CD14-positive monocyte (primary cell): ENCODE results near the gene NLRC5. TPM values are rescaled to one million over a fixed set of nuclear protein-coding genes. Genes with fewer than 3 reads are reported as not detected.

Experiments used
- DNase-seq, 3 donors: peaks; one replicate each; pipeline ENCODE4 v3.0.0-alpha.2; 2011 to 2022
- H2AFZ ChIP-seq: 2 replicates; pipeline ENCODE4 v1.6.0; 2012; ENCODE audit warnings: mild to moderate bottlenecking, low read depth, low read length, inconsistent platforms; ENCODE audit not compliant: insufficient read depth, poor library complexity, severe bottlenecking
- H3K27ac ChIP-seq, 2 donors: 1 replicate in 1 of 2; 2 replicates in 1 of 2; pipeline ENCODE4 v1.5.1; 2012 to 2013; ENCODE audit warnings: low read length in 2 of 2, control low read depth in 1 of 2, inconsistent platforms in 1 of 2, low read depth in 1 of 2, mild to moderate bottlenecking in 1 of 2
- H3K27me3 ChIP-seq, 2 donors: one replicate each; pipeline versions ENCODE4 v1.6.0 to v1.6.1; 2011 to 2013; ENCODE audit warnings: low read length in 2 of 2; ENCODE audit not compliant: control insufficient read depth in 2 of 2, insufficient read depth in 2 of 2
- H3K36me3 ChIP-seq, 2 donors: replicated peaks in 1 of 2; 1 replicate in 1 of 2; 2 replicates in 1 of 2; pipeline versions ENCODE4 v1.5.1 to v1.6.1; 2012 to 2013; ENCODE audit warnings: low read length in 2 of 2, control low read depth in 1 of 2, inconsistent platforms in 1 of 2, mild to moderate bottlenecking in 1 of 2; ENCODE audit not compliant: insufficient read depth in 2 of 2, control insufficient read depth in 1 of 2
- H3K4me1 ChIP-seq, 2 donors: 1 replicate in 1 of 2; 2 replicates in 1 of 2; pipeline versions ENCODE4 v1.5.1 to v1.6.1; 2012 to 2013; ENCODE audit warnings: low read length in 2 of 2, control low read depth in 1 of 2, inconsistent platforms in 1 of 2, mild to moderate bottlenecking in 1 of 2, moderate library complexity in 1 of 2; ENCODE audit not compliant: insufficient read depth in 2 of 2, control insufficient read depth in 1 of 2
- H3K4me2 ChIP-seq: replicated peaks from 2 replicates; pipeline ENCODE3; 2012; ENCODE audit warnings: low read length, moderate library complexity, mild to moderate bottlenecking; ENCODE audit not compliant: poor library complexity, severe bottlenecking; ENCODE audit errors: extremely low read depth
- H3K4me3 ChIP-seq, 3 experiments: fragments of 200-600 bp in 1 of 3; sonication (generic) in 1 of 3; replicated peaks in 1 of 3; 1 replicate in 2 of 3; 2 replicates in 1 of 3; pipeline ENCODE4 v1.5.1; 2011 to 2013; ENCODE audit warnings: low read length in 3 of 3, mild to moderate bottlenecking in 3 of 3, control low read depth in 2 of 3, low read depth in 2 of 3, inconsistent platforms in 1 of 3, moderate library complexity in 1 of 3
- H3K79me2 ChIP-seq: 2 replicates; pipeline ENCODE4 v1.6.0; 2012; ENCODE audit warnings: mild to moderate bottlenecking, control low read depth, inconsistent platforms, low read length, moderate library complexity; ENCODE audit not compliant: insufficient read depth
- H3K9ac ChIP-seq: 2 replicates; pipeline ENCODE4 v1.6.0; 2017; ENCODE audit warnings: low read length, mild to moderate bottlenecking; ENCODE audit not compliant: insufficient read depth, poor library complexity, severe bottlenecking
- H3K9me3 ChIP-seq, 2 donors: replicated peaks in 1 of 2; 1 replicate in 1 of 2; 2 replicates in 1 of 2; pipeline versions ENCODE4 v1.5.1 to v1.6.1; 2012 to 2013; ENCODE audit warnings: low read length in 2 of 2, control low read depth in 1 of 2; ENCODE audit not compliant: control insufficient read depth in 1 of 2, insufficient read depth in 1 of 2
- H4K20me1 ChIP-seq: 2 replicates; pipeline ENCODE4 v1.6.0; 2012; ENCODE audit warnings: mild to moderate bottlenecking, low read length, control low read depth, moderate library complexity; ENCODE audit not compliant: insufficient read depth
- H3K27ac Mint-ChIP-seq, 7 donors: one replicate each; pipeline ENCODE4 v1.8.0; 2020; ENCODE audit warnings: mild to moderate bottlenecking in 7 of 7, mixed read lengths in 7 of 7, moderate library complexity in 6 of 7, inconsistent platforms in 2 of 7
- H3K27me3 Mint-ChIP-seq, 3 donors: one replicate each; pipeline ENCODE4 v1.8.0; 2021 to 2022; ENCODE audit warnings: low read depth in 3 of 3, mild to moderate bottlenecking in 3 of 3, mixed read lengths in 3 of 3, moderate library complexity in 3 of 3, inconsistent platforms in 1 of 3
- H3K36me3 Mint-ChIP-seq, 2 donors: one replicate each; pipeline ENCODE4 v1.8.0; 2020; ENCODE audit warnings: mixed read lengths in 2 of 2, inconsistent platforms in 1 of 2, mild to moderate bottlenecking in 1 of 2
- H3K4me1 Mint-ChIP-seq: one replicate; pipeline ENCODE4 v1.8.0; 2020; ENCODE audit warnings: mild to moderate bottlenecking, mixed read lengths
- H3K4me3 Mint-ChIP-seq, 2 donors: one replicate each; pipeline ENCODE4 v1.8.0; 2020; ENCODE audit warnings: mild to moderate bottlenecking in 2 of 2, mixed read lengths in 2 of 2, moderate library complexity in 1 of 2
- H3K9me3 Mint-ChIP-seq, 7 donors: one replicate each; pipeline ENCODE4 v1.8.0; 2020 to 2022; ENCODE audit warnings: mixed read lengths in 7 of 7, mild to moderate bottlenecking in 6 of 7, moderate library complexity in 6 of 7, inconsistent platforms in 2 of 7
- WGBS: methylation state at CpG from one replicate; pipeline ENCODE4 v1.1.5; 2013; ENCODE audit warnings: missing lambda C conversion rate; ENCODE audit not compliant: insufficient coverage; 5-methylcytosine and 5-hydroxymethylcytosine counted together
- intact Hi-C, 2 donors: fragments of 100-400 bp; cut with micrococcal nuclease; formaldehyde crosslinking; loops; one replicate each; pipeline versions ENCODE4 v1.15.0 to v1.15.1; 2023
- polyA minus RNA-seq: library from RNA; depleted of rRNA, polyadenylated mRNA; stranded (reverse); fragments of >200 nt; gene quantifications from 2 replicates; pipeline ENCODE4 v1.2.3, GENCODE V29; 2012
- polyA plus RNA-seq, 3 donors: library from polyadenylated mRNA; depleted of rRNA in 1 of 3; unstranded in 2 of 3; stranded (reverse) in 1 of 3; fragments of 300-500 nt in 2 of 3; fragments of >200 nt in 1 of 3; fragmentation: Illumina TruSeq in 2 of 3; gene quantifications; 1 replicate in 2 of 3; 2 replicates in 1 of 3; pipeline ENCODE4 v1.2.3, GENCODE V29; 2012 to 2021
- total RNA-seq, 12 experiments: library from RNA in 1 of 12; stranded (reverse) in 1 of 12; fragments of 120-200 nt in 1 of 12; gene quantifications; one replicate each; pipeline ENCODE4 v1.2.4 and lab custom pipeline; 2013 to 2026; ENCODE audit warnings: mixed read lengths in 6 of 12, inconsistent platforms in 1 of 12
- TF ChIP-seq, protein P1 (sequence below): fragments of 200-600 bp; IDR thresholded peaks from one replicate; pipeline ENCODE4 v1.8.0; 2022; ENCODE audit warnings: antibody characterized with exemption, mild to moderate bottlenecking

Gene NLRC5
- 73.8 TPM for total RNA-seq (2013)
- polyA plus RNA-seq (100 to 1,000 TPM in 1 of 3 donors, 10 to 100 TPM in 2; 10.3 to 171 (median 21.6) TPM), polyA minus RNA-seq (113 and 158 TPM in 2 replicates), total RNA-seq (lab: John Stamatoyannopoulos, UW) (33.6 to 190 (median 109) reads per million in 11 experiments)

- peaks cover 29 to 32% of the 10 kb centered on the region in 2 donors for H3K36me3 Mint-ChIP-seq
- no peaks in the 10 kb centered on the region for H3K27me3 ChIP-seq
- peak; percentile 82 to 86 (median 85) for DNase-seq
- peak within 1 kb of the TSS; percentile 79 to 96 (median 84) for H3K4me3 ChIP-seq
- peak within 1 kb of the TSS; percentile 66 to 93 for H3K27ac ChIP-seq
- peak within 1 kb of the TSS; percentile 90 for H3K4me2 ChIP-seq
- peaks cover 63 to 86% of the 10 kb centered on the region in 2 donors for H3K4me1 ChIP-seq
- H3K27ac Mint-ChIP-seq, result peak within 1 kb of the TSS; percentile 90 to 97 (median 93)
- 3% methylated on average over 54 of the region's 64 CpGs for WGBS
- peak within 1 kb of the TSS; percentile 84 for H2AFZ ChIP-seq
- TF ChIP-seq, protein P1, sequence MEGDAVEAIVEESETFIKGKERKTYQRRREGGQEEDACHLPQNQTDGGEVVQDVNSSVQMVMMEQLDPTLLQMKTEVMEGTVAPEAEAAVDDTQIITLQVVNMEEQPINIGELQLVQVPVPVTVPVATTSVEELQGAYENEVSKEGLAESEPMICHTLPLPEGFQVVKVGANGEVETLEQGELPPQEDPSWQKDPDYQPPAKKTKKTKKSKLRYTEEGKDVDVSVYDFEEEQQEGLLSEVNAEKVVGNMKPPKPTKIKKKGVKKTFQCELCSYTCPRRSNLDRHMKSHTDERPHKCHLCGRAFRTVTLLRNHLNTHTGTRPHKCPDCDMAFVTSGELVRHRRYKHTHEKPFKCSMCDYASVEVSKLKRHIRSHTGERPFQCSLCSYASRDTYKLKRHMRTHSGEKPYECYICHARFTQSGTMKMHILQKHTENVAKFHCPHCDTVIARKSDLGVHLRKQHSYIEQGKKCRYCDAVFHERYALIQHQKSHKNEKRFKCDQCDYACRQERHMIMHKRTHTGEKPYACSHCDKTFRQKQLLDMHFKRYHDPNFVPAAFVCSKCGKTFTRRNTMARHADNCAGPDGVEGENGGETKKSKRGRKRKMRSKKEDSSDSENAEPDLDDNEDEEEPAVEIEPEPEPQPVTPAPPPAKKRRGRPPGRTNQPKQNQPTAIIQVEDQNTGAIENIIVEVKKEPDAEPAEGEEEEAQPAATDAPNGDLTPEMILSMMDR, result no peak
- H3K4me1 Mint-ChIP-seq, result peaks cover 88% of the 10 kb centered on the region
- intact Hi-C loops, result no loop called here
- peak within 1 kb of the TSS; percentile 87 for H3K9ac ChIP-seq
- H3K9me3 ChIP-seq, result no peaks in the 10 kb centered on the region
- H3K79me2 ChIP-seq, result peaks cover 80% of the 10 kb centered on the region
- H3K9me3 Mint-ChIP-seq, result no peaks in the 10 kb centered on the region
- H3K36me3 ChIP-seq, result peaks cover 0 to 7% of the 10 kb centered on the region in 2 donors
- H3K27me3 Mint-ChIP-seq, result peaks cover 0 to 4% (median 0%) of the 10 kb centered on the region in 3 donors
- peak within 1 kb of the TSS; percentile 98 to 99 for H3K4me3 Mint-ChIP-seq
- peaks cover 36% of the 10 kb centered on the region for H4K20me1 ChIP-seq
Measured at GRCh38 chr16:56988948-56989945, at the start of gene NLRC5. NLRC5 (plus strand) TSS chr16:56989557; CDS start chr16:57020713, 31,156 bp downstream.

DNA sequence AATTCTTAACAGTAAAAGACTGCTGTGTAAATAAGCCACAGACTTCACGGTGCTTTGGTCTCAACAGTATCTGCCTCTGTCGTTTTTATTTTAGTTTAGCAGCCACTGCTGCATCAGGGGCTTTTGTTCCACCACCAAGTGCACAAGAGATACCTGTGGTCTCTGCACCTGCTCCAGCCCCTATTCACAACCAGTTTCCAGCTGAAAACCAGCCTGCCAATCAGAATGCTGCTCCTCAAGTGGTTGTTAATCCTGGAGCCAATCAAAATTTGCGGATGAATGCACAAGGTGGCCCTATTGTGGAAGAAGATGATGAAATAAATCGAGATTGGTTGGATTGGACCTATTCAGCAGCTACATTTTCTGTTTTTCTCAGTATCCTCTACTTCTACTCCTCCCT is 49.6 kb upstream of the NLRC5 start:
- H3K4me3 ChIP-seq, result no peak overlapping the region
- no peak overlapping the region for H3K9ac ChIP-seq
- H4K20me1 ChIP-seq, result peaks cover 100% of the 10 kb centered on the region
- TF ChIP-seq, protein P1, result no peak
- no peaks in the 10 kb centered on the region for H3K9me3 ChIP-seq
- no peak overlapping the region for H3K27ac ChIP-seq
- peaks cover 98 to 99% of the 10 kb centered on the region in 2 donors for H3K36me3 ChIP-seq
- H3K9me3 Mint-ChIP-seq, result no peaks in the 10 kb centered on the region
- peaks cover 5 to 12% of the 10 kb centered on the region in 2 donors for H3K4me1 ChIP-seq
- peaks cover 19% of the 10 kb centered on the region for H3K4me1 Mint-ChIP-seq
- H3K4me2 ChIP-seq, result no peak overlapping the region
- no peak overlapping the region for H2AFZ ChIP-seq
- 94% methylated on average over 2 of the region's 4 CpGs for WGBS
- intact Hi-C loops, result loop anchor here in 1 of 2 donors (10.0 kb wide), 1 partner anchor 65 kb away; no protein-coding TSS in a partner anchor
- no peak for DNase-seq
- H3K79me2 ChIP-seq, result peaks cover 67% of the 10 kb centered on the region
- peaks cover 93 to 99% of the 10 kb centered on the region in 2 donors for H3K36me3 Mint-ChIP-seq
- no peaks in the 10 kb centered on the region for H3K27me3 ChIP-seq
- no peak overlapping the region for H3K4me3 Mint-ChIP-seq
- H3K27me3 Mint-ChIP-seq, result peaks cover 0 to 3% (median 0%) of the 10 kb centered on the region in 3 donors
- H3K27ac Mint-ChIP-seq, result peak overlapping the region in 3 of 7 donors; percentile 38 to 61 (median 42)
